HepG2 (cell line): ENCODE results near the gene PSMB3. TPM values are rescaled to one million over a fixed set of nuclear protein-coding genes. Genes with fewer than 3 reads are reported as not detected.

Experiments used
- AGO1 ChIP-seq: fragments of 200-400 bp; formaldehyde crosslinking; IDR thresholded peaks from 2 replicates; pipeline ENCODE4 v1.6.1; 2017; ENCODE audit warnings: mild to moderate bottlenecking, low read depth, low read length, moderate library complexity; ENCODE audit not compliant: poor library complexity, severe bottlenecking
- ARNTL ChIP-seq: sonication (generic); formaldehyde crosslinking; IDR thresholded peaks from 2 replicates; pipeline ENCODE4 v1.4.0; 2020; ENCODE audit warnings: mild to moderate bottlenecking, missing genetic modification reagents
- ATF7 ChIP-seq, 2 experiments: fragments of 450-650 bp in 1 of 2; sonication (generic) in 1 of 2; formaldehyde crosslinking in 1 of 2; IDR thresholded peaks; 2 replicates each; pipeline versions ENCODE4 v1.4.0 to v1.6.1; 2016 to 2020; ENCODE audit warnings: antibody characterized with exemption in 1 of 2, mild to moderate bottlenecking in 1 of 2, missing genetic modification reagents in 1 of 2
- BORCS8-MEF2B ChIP-seq: sonication (generic); formaldehyde crosslinking; IDR thresholded peaks from 2 replicates; pipeline ENCODE4 v1.8.0; 2022; ENCODE audit warnings: mild to moderate bottlenecking, missing genetic modification reagents
- BRD4 ChIP-seq: sonication (generic); formaldehyde crosslinking; IDR thresholded peaks from 2 replicates; pipeline ENCODE4 v1.4.0; 2020; ENCODE audit warnings: missing genetic modification reagents
- CBX2 ChIP-seq, 2 experiments: fragments of 200-600 bp in 1 of 2; sonication (generic); formaldehyde crosslinking in 1 of 2; IDR thresholded peaks; 2 replicates each; pipeline versions ENCODE4 v1.7.0 to v1.8.1; 2018 to 2022; ENCODE audit warnings: low read depth in 2 of 2, low read length in 1 of 2, mild to moderate bottlenecking in 1 of 2, missing genetic modification reagents in 1 of 2
- GFI1 ChIP-seq: sonication (generic); formaldehyde crosslinking; IDR thresholded peaks from 2 replicates; pipeline ENCODE4 v1.5.0; 2020; ENCODE audit warnings: missing genetic modification reagents, mild to moderate bottlenecking, borderline replicate concordance
- IKZF4 ChIP-seq: sonication (generic); formaldehyde crosslinking; IDR thresholded peaks from 2 replicates; pipeline ENCODE4 v1.5.1; 2020; ENCODE audit warnings: borderline replicate concordance, mild to moderate bottlenecking, low read depth, missing genetic modification reagents; ENCODE audit errors: not compliant biosample characterization
- MEIS1 ChIP-seq: sonication (generic); formaldehyde crosslinking; IDR thresholded peaks from 2 replicates; pipeline ENCODE4 v1.9.0; 2021; ENCODE audit warnings: mild to moderate bottlenecking, missing genetic modification reagents, moderate library complexity, borderline replicate concordance
- NFYB ChIP-seq: sonication (generic); formaldehyde crosslinking; IDR thresholded peaks from 2 replicates; pipeline ENCODE4 v1.4.0; 2020; ENCODE audit warnings: missing genetic modification reagents
- NR2F1 ChIP-seq, 2 experiments: fragments of 450-650 bp in 1 of 2; formaldehyde crosslinking in 1 of 2; IDR thresholded peaks; 2 replicates each; pipeline versions ENCODE4 v1.5.0 to v1.6.1; 2016 to 2020; ENCODE audit warnings: mild to moderate bottlenecking in 1 of 2, missing compliant biosample characterization in 1 of 2, missing genetic modification reagents in 1 of 2, moderate library complexity in 1 of 2
- SMAD9 ChIP-seq: sonication (generic); formaldehyde crosslinking; IDR thresholded peaks from 2 replicates; pipeline ENCODE4 v1.5.1; 2020; ENCODE audit warnings: mild to moderate bottlenecking, missing genetic modification reagents
- SMARCE1 ChIP-seq: fragments of 450-650 bp; IDR thresholded peaks from 2 replicates; pipeline ENCODE4 v1.6.1; 2017; ENCODE audit warnings: borderline replicate concordance
- THYN1 ChIP-seq: sonication (generic); formaldehyde crosslinking; IDR thresholded peaks from 2 replicates; pipeline ENCODE4 v1.8.1; 2023; ENCODE audit warnings: low read depth, mild to moderate bottlenecking, moderate library complexity, missing genetic modification reagents, borderline replicate concordance
- ZBTB38 ChIP-seq: sonication (generic); formaldehyde crosslinking; IDR thresholded peaks from 2 replicates; pipeline ENCODE4 v1.5.1; 2020; ENCODE audit warnings: mild to moderate bottlenecking, missing genetic modification reagents
- ZNF280B ChIP-seq: sonication (generic); formaldehyde crosslinking; IDR thresholded peaks from 2 replicates; pipeline ENCODE4 v1.5.0; 2020; ENCODE audit warnings: missing genetic modification reagents, mild to moderate bottlenecking, borderline replicate concordance
- ZNF329 ChIP-seq: sonication (generic); formaldehyde crosslinking; IDR thresholded peaks from 2 replicates; pipeline ENCODE4 v1.9.0; 2021; ENCODE audit warnings: low read depth, mild to moderate bottlenecking, missing genetic modification reagents
- ZNF432 ChIP-seq: sonication (generic); formaldehyde crosslinking; IDR thresholded peaks from 2 replicates; pipeline ENCODE4 v1.5.0; 2020; ENCODE audit warnings: missing genetic modification reagents, mild to moderate bottlenecking, borderline replicate concordance
- ZNF446 ChIP-seq: sonication (generic); formaldehyde crosslinking; IDR thresholded peaks from 2 replicates; pipeline ENCODE4 v1.5.0; 2020; ENCODE audit warnings: mild to moderate bottlenecking, missing genetic modification reagents
- ZNF549 ChIP-seq: sonication (generic); formaldehyde crosslinking; IDR thresholded peaks from 2 replicates; pipeline ENCODE4 v1.5.0; 2020; ENCODE audit warnings: missing genetic modification reagents
- ZNF567 ChIP-seq: sonication (generic); formaldehyde crosslinking; IDR thresholded peaks from 2 replicates; pipeline ENCODE4 v1.8.1; 2023; ENCODE audit warnings: mild to moderate bottlenecking, missing genetic modification reagents, borderline replicate concordance
- ZNF577 ChIP-seq: sonication (generic); formaldehyde crosslinking; IDR thresholded peaks from 2 replicates; pipeline ENCODE4 v1.4.0; 2020; ENCODE audit warnings: mild to moderate bottlenecking, low read depth, missing genetic modification reagents, borderline replicate concordance
- ZNF746 ChIP-seq: sonication (generic); formaldehyde crosslinking; IDR thresholded peaks from 2 replicates; pipeline ENCODE4 v1.8.0; 2022; ENCODE audit warnings: mild to moderate bottlenecking, missing genetic modification reagents
- ZNF775 ChIP-seq: sonication (generic); formaldehyde crosslinking; IDR thresholded peaks from 2 replicates; pipeline ENCODE4 v1.4.0; 2020; ENCODE audit warnings: missing genetic modification reagents, mild to moderate bottlenecking, moderate library complexity, borderline replicate concordance
- ZNF816 ChIP-seq: sonication (generic); formaldehyde crosslinking; IDR thresholded peaks from 2 replicates; pipeline ENCODE4 v1.8.0; 2022; ENCODE audit warnings: missing genetic modification reagents, mild to moderate bottlenecking, borderline replicate concordance
- polyA plus RNA-seq, 8 experiments: library from polyadenylated mRNA; depleted of rRNA in 3 of 8; stranded (reverse) in 7 of 8; unstranded in 1 of 8; fragments of >200 nt; fragmentation: Illumina TruSeq in 4 of 8; extraction: Trizol in 4 of 8; gene quantifications; 2 replicates each; pipeline versions ENCODE4 v1.2.1 to v1.2.3, GENCODE V29; 2011 to 2016; ENCODE audit warnings: low read depth in 4 of 8, missing spikeins in 1 of 8, mixed read lengths in 1 of 8; ENCODE audit not compliant: insufficient read depth in 1 of 8
- total RNA-seq, 5 experiments: library from RNA; depleted of rRNA; stranded (reverse); fragments of >200 nt; fragmentation: Illumina TruSeq; extraction: Trizol; gene quantifications; 2 replicates each; pipeline ENCODE4 v1.2.3, GENCODE V29; 2016; ENCODE audit warnings: low read depth in 1 of 5
- TF ChIP-seq, protein P1 (sequence below): fragments of 450-650 bp; IDR thresholded peaks from 2 replicates; pipeline ENCODE4 v1.6.1; 2016

The PSMB3 gene
- total and polyA plus RNA-seq, 2 of the 13 experiments (the other 11 are each of a cell fraction or from before 2014, with no cell fraction given): 366 to 517 TPM

GRCh38 chr17:38752308-38753070 is at the start of gene PSMB3 (continued):
- no peak for TF ChIP-seq NR2F1 (CRISPR knock-in tag; IDR thresholded peaks at IDR 0.05)
- no peak for TF ChIP-seq IKZF4 (CRISPR knock-in tag)
- no peak for TF ChIP-seq ZNF549 (CRISPR knock-in tag)
- no peak for TF ChIP-seq ZNF816
- TF ChIP-seq MEIS1 (CRISPR knock-in tag): peak; percentile 66; the same call in 1 of the 2 replicates
- TF ChIP-seq NFYB (CRISPR knock-in tag): peak; percentile 99
- no peak for TF ChIP-seq SMARCE1
- TF ChIP-seq, protein P1, sequence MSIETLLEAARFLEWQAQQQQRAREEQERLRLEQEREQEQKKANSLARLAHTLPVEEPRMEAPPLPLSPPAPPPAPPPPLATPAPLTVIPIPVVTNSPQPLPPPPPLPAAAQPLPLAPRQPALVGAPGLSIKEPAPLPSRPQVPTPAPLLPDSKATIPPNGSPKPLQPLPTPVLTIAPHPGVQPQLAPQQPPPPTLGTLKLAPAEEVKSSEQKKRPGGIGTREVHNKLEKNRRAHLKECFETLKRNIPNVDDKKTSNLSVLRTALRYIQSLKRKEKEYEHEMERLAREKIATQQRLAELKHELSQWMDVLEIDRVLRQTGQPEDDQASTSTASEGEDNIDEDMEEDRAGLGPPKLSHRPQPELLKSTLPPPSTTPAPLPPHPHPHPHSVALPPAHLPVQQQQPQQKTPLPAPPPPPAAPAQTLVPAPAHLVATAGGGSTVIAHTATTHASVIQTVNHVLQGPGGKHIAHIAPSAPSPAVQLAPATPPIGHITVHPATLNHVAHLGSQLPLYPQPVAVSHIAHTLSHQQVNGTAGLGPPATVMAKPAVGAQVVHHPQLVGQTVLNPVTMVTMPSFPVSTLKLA: peak; percentile 97
- TF ChIP-seq THYN1 (CRISPR knock-in tag): no peak
- no peak for TF ChIP-seq ZNF577
- TF ChIP-seq BRD4 (CRISPR knock-in tag): peak; percentile 47; the same call in 1 of the 2 replicates
- no peak for TF ChIP-seq AGO1
- no peak for TF ChIP-seq ATF7 (IDR thresholded peaks at IDR 0.05)
- TF ChIP-seq ATF7 (CRISPR knock-in tag; IDR thresholded peaks at IDR 0.05): no peak
- peak; percentile 83; the same call in 1 of the 2 replicates for TF ChIP-seq BORCS8-MEF2B (CRISPR knock-in tag)
- no peak; the same call in 1 of the 2 replicates for TF ChIP-seq ZNF446 (CRISPR knock-in tag)
- TF ChIP-seq ARNTL: peak; percentile 93
- no peak for TF ChIP-seq ZNF775 (CRISPR knock-in tag)
- TF ChIP-seq ZNF746 (CRISPR knock-in tag): no peak; the same call in 1 of the 2 replicates
- TF ChIP-seq ZNF567 (CRISPR knock-in tag): no peak; the same call in 1 of the 2 replicates
- TF ChIP-seq CBX2 (IDR thresholded peaks at IDR 0.05; ENCODE audit: low read depth, low read length): no peak
- TF ChIP-seq CBX2 (CRISPR knock-in tag; IDR thresholded peaks at IDR 0.05; ENCODE audit: low read depth): no peak
- peak; percentile 86; the same call in 1 of the 2 replicates for TF ChIP-seq ZBTB38 (CRISPR knock-in tag)
- no peak for TF ChIP-seq ZNF432 (CRISPR knock-in tag)
- TF ChIP-seq ZNF329 (CRISPR knock-in tag): no peak
- no peak for TF ChIP-seq ZNF280B (CRISPR knock-in tag)
- TF ChIP-seq SMAD9 (CRISPR knock-in tag): peak; percentile 27; the same call in 1 of the 2 replicates
- TF ChIP-seq GFI1 (CRISPR knock-in tag): peak; percentile 12; the same call in 1 of the 2 replicates
